IPS DF 4.7 (cell line): ENCODE measurements around the gene C17orf107.

Experiments
- DNase-seq: peaks from one replicate; pipeline ENCODE4 v3.0.0-alpha.2; 2013; ENCODE audit warnings: low spot score; ENCODE audit errors: extremely low read depth

C17orf107 gene

GRCh38 chr17:4948166-4948930, 49.0 kb downstream of the C17orf107 start, which contains the start of gene PFN1:
Gene PFN1 (minus strand): TSS chr17:4948530. CDS start chr17:4948394, 136 bp downstream.
- DNase-seq: no peak

GRCh38 chr17:4948931-4949320, 49.6 kb downstream of the C17orf107 start:
- DNase-seq: no peak

DNA sequence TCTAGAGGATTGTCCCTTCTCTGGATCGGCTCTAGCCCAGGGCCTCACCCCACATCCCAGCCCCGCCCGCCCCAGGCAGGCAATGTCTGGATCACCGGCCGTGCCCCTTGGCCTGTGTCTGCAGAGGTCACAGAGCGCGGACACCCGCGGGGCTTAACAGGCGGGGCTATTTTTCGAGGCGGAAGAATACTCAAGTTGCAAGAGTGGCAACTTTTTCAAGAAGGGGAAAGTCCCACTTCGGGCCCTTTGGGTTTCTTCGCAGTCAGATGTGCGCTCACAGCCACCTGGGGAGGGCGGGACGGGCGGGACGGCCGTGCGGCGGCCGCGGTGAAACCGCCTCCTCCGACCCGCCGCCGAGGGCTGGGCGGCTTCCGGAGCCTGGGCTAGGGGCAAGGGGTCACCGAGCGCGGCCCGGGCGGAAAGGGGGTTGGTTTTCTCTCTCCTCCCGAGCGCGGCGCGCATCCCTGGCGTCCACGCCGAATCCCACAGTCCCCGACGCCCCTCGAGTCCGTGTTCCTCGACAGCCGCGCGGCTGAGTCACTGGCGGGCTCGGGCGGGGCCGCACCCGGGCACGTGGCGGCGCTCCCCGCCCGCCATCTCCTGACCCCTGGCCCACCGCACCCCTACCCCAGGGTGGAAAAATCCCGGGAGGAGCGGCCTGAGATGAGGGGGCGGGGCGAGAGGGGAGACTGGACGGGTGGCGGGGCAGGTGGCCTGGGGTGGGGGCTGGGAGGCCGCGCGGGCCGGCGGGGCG, 50.2 kb downstream of the C17orf107 start:
- no peak for DNase-seq

GRCh38 chr17:4950075-4950745, 50.9 kb downstream of the C17orf107 start:
- no peak for DNase-seq

- DNase-seq: no peak
These were observed 51.4 kb downstream of the C17orf107 start, which contains the start of gene ENO3 for GRCh38 chr17:4950746-4951204. Gene ENO3 (plus strand): TSS chr17:4951119. CDS start chr17:4951830, 711 bp downstream.

DNA sequence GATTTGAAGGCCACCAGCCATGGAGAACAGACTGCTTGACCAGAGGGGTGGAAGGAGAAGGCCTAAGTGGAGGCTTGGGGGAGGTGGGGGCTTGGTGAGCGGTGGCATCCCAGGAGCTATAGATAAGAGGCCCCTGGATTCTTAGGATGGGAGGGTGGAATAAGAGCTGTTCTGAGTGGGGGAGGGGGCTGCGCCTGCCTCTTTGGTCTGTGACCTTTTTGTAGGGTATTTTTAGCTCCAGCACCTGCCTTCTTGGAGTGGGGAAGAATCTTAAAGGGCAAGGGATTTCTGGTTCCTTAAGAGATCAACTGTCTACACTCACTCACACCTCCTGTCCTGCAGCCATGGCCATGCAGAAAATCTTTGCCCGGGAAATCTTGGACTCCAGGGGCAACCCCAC, 52.1 kb downstream of the C17orf107 start:
- no peak for DNase-seq
